CD8-positive, alpha-beta memory T cell (primary cell): ENCODE data around the gene NFATC2. TPM values are rescaled to one million over a fixed set of nuclear protein-coding genes. Genes with fewer than 3 reads are reported as not detected.

Experiments
- CTCF ChIA-PET: fragments of 350-600 bp; sonication (Branson Sonifier 250); formaldehyde crosslinking; loops from one replicate; lab custom pipeline; 2021; ENCODE audit warnings: antibody characterized with exemption; lab: Charles Lee
- POLR2A ChIA-PET: fragments of 350-600 bp; sonication (Branson Sonifier 250); formaldehyde crosslinking; loops from one replicate; lab custom pipeline; 2021; ENCODE audit warnings: antibody characterized with exemption; lab: Charles Lee
- DNase-seq, 5 donors: peaks; one replicate each; pipeline versions ENCODE4 v3.0.0 to v3.0.0-alpha.2; 2020 to 2022; ENCODE audit warnings: mixed read lengths in 1 of 5
- H3K27ac ChIP-seq: one replicate; pipeline ENCODE4 v1.7.0; 2013; ENCODE audit warnings: low read depth, mild to moderate bottlenecking, low read length, moderate library complexity
- H3K27me3 ChIP-seq: 2 replicates; pipeline ENCODE4 v1.7.0; 2013; ENCODE audit warnings: low read length, mild to moderate bottlenecking; ENCODE audit not compliant: insufficient read depth, poor library complexity, severe bottlenecking
- H3K36me3 ChIP-seq: 2 replicates; pipeline ENCODE4 v1.7.0; 2013; ENCODE audit warnings: mild to moderate bottlenecking, low read length, moderate library complexity; ENCODE audit not compliant: insufficient read depth
- H3K4me1 ChIP-seq: 2 replicates; pipeline ENCODE4 v1.7.0; 2013; ENCODE audit warnings: mild to moderate bottlenecking, low read length, moderate library complexity; ENCODE audit not compliant: insufficient read depth
- H3K4me3 ChIP-seq: 2 replicates; pipeline ENCODE4 v1.7.0; 2013; ENCODE audit warnings: mild to moderate bottlenecking, low read length
- H3K9me3 ChIP-seq: 2 replicates; pipeline ENCODE4 v1.7.0; 2013; ENCODE audit warnings: mild to moderate bottlenecking, low read length
- H3K27ac Mint-ChIP-seq, 8 donors: one replicate each; pipeline ENCODE4 v1.8.0; 2020 to 2021; ENCODE audit warnings: mixed read lengths in 8 of 8, mild to moderate bottlenecking in 6 of 8, inconsistent platforms in 3 of 8, moderate library complexity in 3 of 8
- H3K27me3 Mint-ChIP-seq, 2 donors: one replicate each; pipeline ENCODE4 v1.8.0; 2020 to 2021; ENCODE audit warnings: mixed read lengths in 2 of 2, mild to moderate bottlenecking in 1 of 2, moderate library complexity in 1 of 2
- H3K36me3 Mint-ChIP-seq, 3 donors: one replicate each; pipeline ENCODE4 v1.8.0; 2020 to 2021; ENCODE audit warnings: mixed read lengths in 3 of 3, inconsistent platforms in 1 of 3, mild to moderate bottlenecking in 1 of 3
- H3K4me1 Mint-ChIP-seq, 3 donors: one replicate each; pipeline ENCODE4 v1.8.0; 2020 to 2021; ENCODE audit warnings: mixed read lengths in 3 of 3, inconsistent platforms in 1 of 3, mild to moderate bottlenecking in 1 of 3
- H3K4me3 Mint-ChIP-seq, 7 donors: one replicate each; pipeline ENCODE4 v1.8.0; 2020 to 2021; ENCODE audit warnings: mixed read lengths in 7 of 7, mild to moderate bottlenecking in 6 of 7, moderate library complexity in 4 of 7, inconsistent platforms in 2 of 7
- H3K9me3 Mint-ChIP-seq, 5 donors: one replicate each; pipeline ENCODE4 v1.8.0; 2020 to 2022; ENCODE audit warnings: mixed read lengths in 5 of 5, mild to moderate bottlenecking in 3 of 5, moderate library complexity in 2 of 5, inconsistent platforms in 1 of 5
- polyA plus RNA-seq: library from polyadenylated mRNA; unstranded; fragments of 300-500 nt; fragmentation: Illumina TruSeq; gene quantifications from one replicate; pipeline ENCODE4 v1.2.3, GENCODE V29; 2021
- total RNA-seq, 2 experiments: library from RNA; stranded (reverse); gene quantifications; one replicate each; pipeline ENCODE4 v1.2.3, GENCODE V29; 2021

Gene NFATC2
- total and polyA plus RNA-seq, 3 experiments from 2014 or later = 52.1 to 64.4 (median 63.0) TPM

- ChIA-PET POLR2A (interaction anchor here (0.6 kb wide), 1 partner anchor 46 kb away, joined by 3 read pairs; no protein-coding TSS in a partner anchor), CTCF (no interaction called here)
- peaks cover 33% of the 10 kb centered on the region for H3K36me3 ChIP-seq
- Mint-ChIP-seq H3K9me3 (no peaks in the 10 kb centered on the region), H3K27me3 (no peaks in the 10 kb centered on the region), H3K36me3 (peaks cover 15 to 86% (median 26%) of the 10 kb centered on the region in 3 donors), H3K4me3 (no peak overlapping the region), H3K27ac (peak overlapping the region in 4 of 8 donors; percentile 68 to 94 (median 76)), H3K4me1 (peaks cover 58 to 85% (median 74%) of the 10 kb centered on the region in 3 donors)
- no peaks in the 10 kb centered on the region for H3K9me3 ChIP-seq
- no peak overlapping the region for H3K4me3 ChIP-seq
- no peaks in the 10 kb centered on the region for H3K27me3 ChIP-seq
- H3K27ac ChIP-seq = no peak overlapping the region
- H3K4me1 ChIP-seq = peaks cover 47% of the 10 kb centered on the region
- no peak for DNase-seq
These were observed 34.4 kb downstream of the NFATC2 start for GRCh38 chr20:51508158-51508557.

GRCh38 chr20:51507216-51508036 lies 35.1 kb downstream of the NFATC2 start:
- H3K36me3 Mint-ChIP-seq = peaks cover 15 to 88% (median 25%) of the 10 kb centered on the region in 3 donors
- H3K4me1 Mint-ChIP-seq = peaks cover 56 to 85% (median 74%) of the 10 kb centered on the region in 3 donors
- peak overlapping the region in 7 of 8 donors; percentile 4 to 94 (median 72) for H3K27ac Mint-ChIP-seq
- H3K27me3 Mint-ChIP-seq = no peaks in the 10 kb centered on the region
- DNase-seq = no peak
- Histone ChIP-seq H3K27ac (no peak overlapping the region), H3K4me3 (no peak overlapping the region), H3K36me3 (peaks cover 33% of the 10 kb centered on the region), H3K4me1 (peaks cover 43% of the 10 kb centered on the region), H3K9me3 (no peaks in the 10 kb centered on the region), H3K27me3 (no peaks in the 10 kb centered on the region)
- peak overlapping the region in 1 of 7 donors; percentile 63 for H3K4me3 Mint-ChIP-seq
- POLR2A ChIA-PET = interaction anchor here (0.6 kb wide), 1 partner anchor 45 kb away, joined by 3 read pairs; no protein-coding TSS in a partner anchor
- H3K9me3 Mint-ChIP-seq = no peaks in the 10 kb centered on the region
- CTCF ChIA-PET = no interaction called here

- H3K36me3 Mint-ChIP-seq = peaks cover 7 to 81% (median 18%) of the 10 kb centered on the region in 3 donors
- H3K36me3 ChIP-seq = peaks cover 33% of the 10 kb centered on the region
- POLR2A ChIA-PET = no interaction called here
These were observed 35.8 kb downstream of the NFATC2 start for GRCh38 chr20:51506527-51507215.

GRCh38 chr20:51505566-51505965 lies 37.0 kb downstream of the NFATC2 start:
- H3K4me1 ChIP-seq = peaks cover 38% of the 10 kb centered on the region
- no peak for DNase-seq
- H3K27me3 Mint-ChIP-seq = no peaks in the 10 kb centered on the region
- peaks cover 33% of the 10 kb centered on the region for H3K36me3 ChIP-seq
- peaks cover 0 to 73% (median 9%) of the 10 kb centered on the region in 3 donors for H3K36me3 Mint-ChIP-seq
- H3K27me3 ChIP-seq = no peaks in the 10 kb centered on the region
- peak overlapping the region in 4 of 8 donors; percentile 27 to 70 (median 67) for H3K27ac Mint-ChIP-seq
- peaks cover 52 to 85% (median 74%) of the 10 kb centered on the region in 3 donors for H3K4me1 Mint-ChIP-seq
- H3K4me3 Mint-ChIP-seq = no peak overlapping the region
- ChIA-PET CTCF (interaction anchor here (0.6 kb wide), 1 partner anchor 139 kb away, joined by 3 read pairs; no protein-coding TSS in a partner anchor), POLR2A (interaction anchor here (0.9 kb wide), 1 partner anchor 101 kb away, joined by 5 read pairs; no protein-coding TSS in a partner anchor)
- no peak overlapping the region for H3K27ac ChIP-seq
- H3K9me3 Mint-ChIP-seq = no peaks in the 10 kb centered on the region
- H3K9me3 ChIP-seq = no peaks in the 10 kb centered on the region
- H3K4me3 ChIP-seq = no peak overlapping the region

More at GRCh38 chr20:51506527-51507215, 35.8 kb downstream of the NFATC2 start:
- H3K4me3 ChIP-seq = no peak overlapping the region
- no peak for DNase-seq
- H3K4me1 ChIP-seq = peaks cover 39% of the 10 kb centered on the region
- no peaks in the 10 kb centered on the region for H3K27me3 ChIP-seq
- no peaks in the 10 kb centered on the region for H3K9me3 ChIP-seq
- no peak overlapping the region for H3K27ac ChIP-seq
- Mint-ChIP-seq H3K4me3 (no peak overlapping the region), H3K27ac (peak overlapping the region in 4 of 8 donors; percentile 33 to 80 (median 75)), H3K27me3 (no peaks in the 10 kb centered on the region), H3K9me3 (no peaks in the 10 kb centered on the region), H3K4me1 (peaks cover 52 to 85% (median 74%) of the 10 kb centered on the region in 3 donors)
- CTCF ChIA-PET = no interaction called here

- H3K27ac ChIP-seq = no peak overlapping the region
- Mint-ChIP-seq H3K9me3 (no peaks in the 10 kb centered on the region), H3K36me3 (peaks cover under 1 to 58% (median 8%) of the 10 kb centered on the region in 3 donors), H3K4me3 (no peak overlapping the region), H3K4me1 (peaks cover 61 to 87% (median 76%) of the 10 kb centered on the region in 3 donors), H3K27me3 (no peaks in the 10 kb centered on the region), H3K27ac (peak overlapping the region; percentile 43 to 97 (median 86))
- peaks cover 43% of the 10 kb centered on the region for H3K4me1 ChIP-seq
- DNase-seq = no peak
- H3K9me3 ChIP-seq = no peaks in the 10 kb centered on the region
- peaks cover 19% of the 10 kb centered on the region for H3K36me3 ChIP-seq
- no peak overlapping the region for H3K4me3 ChIP-seq
- CTCF ChIA-PET = no interaction called here
- H3K27me3 ChIP-seq = no peaks in the 10 kb centered on the region
- POLR2A ChIA-PET = no interaction called here
These were observed 39.1 kb downstream of the NFATC2 start for GRCh38 chr20:51503376-51503775.

GRCh38 chr20:51500936-51501335 lies 41.6 kb downstream of the NFATC2 start:
- no peaks in the 10 kb centered on the region for H3K27me3 Mint-ChIP-seq
- H3K4me1 ChIP-seq = peaks cover 61% of the 10 kb centered on the region
- H3K4me3 Mint-ChIP-seq = peak overlapping the region in 6 of 7 donors; percentile 19 to 81 (median 59)
- peaks cover 78 to 92% (median 88%) of the 10 kb centered on the region in 3 donors for H3K4me1 Mint-ChIP-seq
- peaks cover 5% of the 10 kb centered on the region for H3K36me3 ChIP-seq
- no peaks in the 10 kb centered on the region for H3K9me3 Mint-ChIP-seq
- peaks cover 4 to 42% (median 11%) of the 10 kb centered on the region in 3 donors for H3K36me3 Mint-ChIP-seq
- ChIA-PET POLR2A (interaction anchor here (0.8 to 2.1 kb wide), 10 partner anchors 8 to 99 kb away, joined by 3 to 8 read pairs (median 4); partner anchors contain the start of gene NFATC2), CTCF (interaction anchor here (0.6 to 3.5 kb wide), 14 partner anchors 13 to 121 kb away, joined by 3 to 21 read pairs (median 3); partner anchors contain the start of gene NFATC2)
- no peak overlapping the region for H3K4me3 ChIP-seq
- H3K27ac Mint-ChIP-seq = peak overlapping the region; percentile 52 to 97 (median 90)
- no peaks in the 10 kb centered on the region for H3K9me3 ChIP-seq
- DNase-seq = peak; percentile 36 to 80 (median 63)
- peak overlapping the region; percentile 17 for H3K27ac ChIP-seq
- H3K27me3 ChIP-seq = no peaks in the 10 kb centered on the region

- POLR2A ChIA-PET = interaction anchor here (1.0 to 2.1 kb wide), 6 partner anchors 19 to 99 kb away, joined by 3 to 8 read pairs (median 4); partner anchors contain the start of gene NFATC2
- H3K4me3 ChIP-seq = no peak overlapping the region
- peaks cover 4 to 41% (median 10%) of the 10 kb centered on the region in 3 donors for H3K36me3 Mint-ChIP-seq
These were observed 42.2 kb downstream of the NFATC2 start for GRCh38 chr20:51500311-51500710.

More at GRCh38 chr20:51500311-51500710, 42.2 kb downstream of the NFATC2 start:
- H3K27ac Mint-ChIP-seq = peak overlapping the region; percentile 70 to 100 (median 97)
- Histone ChIP-seq H3K27me3 (no peaks in the 10 kb centered on the region), H3K36me3 (no peaks in the 10 kb centered on the region), H3K27ac (peak overlapping the region; percentile 45), H3K4me1 (peaks cover 67% of the 10 kb centered on the region), H3K9me3 (no peaks in the 10 kb centered on the region)
- H3K4me3 Mint-ChIP-seq = peak overlapping the region; percentile 20 to 83 (median 52)
- CTCF ChIA-PET = interaction anchor here (0.6 to 3.5 kb wide), 8 partner anchors 14 to 114 kb away, joined by 3 to 21 read pairs (median 3); partner anchors contain the start of gene NFATC2
- H3K9me3 Mint-ChIP-seq = no peaks in the 10 kb centered on the region
- peak; percentile 38 to 86 (median 59) for DNase-seq
- H3K27me3 Mint-ChIP-seq = no peaks in the 10 kb centered on the region
- H3K4me1 Mint-ChIP-seq = peaks cover 79 to 93% (median 90%) of the 10 kb centered on the region in 3 donors
